WERI-Rb-1 (cell line): ENCODE data around the gene ABCC8.

ENCODE experiments used
- DNase-seq: peaks from one replicate; pipeline ENCODE4 v3.0.0-alpha.2; 2020
- H3K27ac ChIP-seq: fragments of 250-450 bp; sonication (Bioruptor Pico); 2 replicates; pipeline ENCODE4 v1.5.1; 2020; ENCODE audit warnings: mild to moderate bottlenecking, moderate library complexity
- H3K27me3 ChIP-seq: fragments of 250-450 bp; sonication (Bioruptor Pico); 2 replicates; pipeline ENCODE4 v1.5.1; 2021; ENCODE audit warnings: mild to moderate bottlenecking, low read depth, moderate library complexity; ENCODE audit not compliant: insufficient read depth, severe bottlenecking
- H3K36me3 ChIP-seq: fragments of 250-450 bp; sonication (Bioruptor Pico); 2 replicates; pipeline ENCODE4 v1.5.1; 2020; ENCODE audit warnings: mild to moderate bottlenecking, moderate library complexity
- H3K4me3 ChIP-seq: 2 replicates; pipeline ENCODE4 v1.5.1; 2011; ENCODE audit warnings: low read depth, mild to moderate bottlenecking, control low read depth, low read length
- H3K9me3 ChIP-seq: fragments of 250-450 bp; sonication (Bioruptor Pico); 2 replicates; pipeline ENCODE4 v1.5.1; 2021; ENCODE audit warnings: mild to moderate bottlenecking, moderate library complexity; ENCODE audit not compliant: severe bottlenecking
- CTCF ChIP-seq: IDR thresholded peaks from 2 replicates; pipeline ENCODE4 v1.5.1; 2011; ENCODE audit warnings: low read depth, mild to moderate bottlenecking, control low read depth, inconsistent platforms, low read length

ABCC8 gene

GRCh38 chr11:17496406-17496805 is 19.8 kb upstream of the ABCC8 start:
- TF ChIP-seq CTCF, result no peak

DNA sequence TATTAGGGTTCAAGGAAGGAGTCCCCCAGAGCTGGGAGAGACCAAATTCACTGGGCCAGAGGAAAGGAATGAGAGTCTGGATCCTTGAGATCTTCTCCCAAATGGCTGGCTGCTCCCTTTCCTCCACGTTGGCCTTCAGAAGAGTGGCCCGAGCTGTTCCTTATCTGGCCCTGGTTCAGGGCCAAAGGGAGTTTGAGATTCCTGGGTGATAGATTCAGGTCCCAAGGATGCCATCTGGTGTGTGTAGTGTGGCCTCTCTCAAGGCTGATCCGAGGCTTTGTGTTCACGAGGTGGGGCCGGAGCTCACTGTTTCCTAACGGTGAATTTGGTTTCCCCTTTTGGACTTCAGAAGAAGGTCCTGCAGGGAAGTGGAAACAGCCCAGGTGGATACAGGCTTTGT is 17.4 kb upstream of the ABCC8 start:
- TF ChIP-seq CTCF, result 0 out of 2 replicates have a peak, but pooled peaks have one; percentile 7
- Histone ChIP-seq H3K4me3 (no peak overlapping the region), H3K9me3 (no peaks in the 10 kb centered on the region), H3K27ac (no peak overlapping the region), H3K36me3 (no peaks in the 10 kb centered on the region), H3K27me3 (no peaks in the 10 kb centered on the region)
- DNase-seq, result no peak

More at GRCh38 chr11:17496406-17496805, 19.8 kb upstream of the ABCC8 start:
- H3K4me3 ChIP-seq, result no peak overlapping the region
- H3K36me3 ChIP-seq, result no peaks in the 10 kb centered on the region
- no peaks in the 10 kb centered on the region for H3K27me3 ChIP-seq
- H3K27ac ChIP-seq, result no peak overlapping the region
- H3K9me3 ChIP-seq, result no peaks in the 10 kb centered on the region
- no peak for DNase-seq

DNA sequence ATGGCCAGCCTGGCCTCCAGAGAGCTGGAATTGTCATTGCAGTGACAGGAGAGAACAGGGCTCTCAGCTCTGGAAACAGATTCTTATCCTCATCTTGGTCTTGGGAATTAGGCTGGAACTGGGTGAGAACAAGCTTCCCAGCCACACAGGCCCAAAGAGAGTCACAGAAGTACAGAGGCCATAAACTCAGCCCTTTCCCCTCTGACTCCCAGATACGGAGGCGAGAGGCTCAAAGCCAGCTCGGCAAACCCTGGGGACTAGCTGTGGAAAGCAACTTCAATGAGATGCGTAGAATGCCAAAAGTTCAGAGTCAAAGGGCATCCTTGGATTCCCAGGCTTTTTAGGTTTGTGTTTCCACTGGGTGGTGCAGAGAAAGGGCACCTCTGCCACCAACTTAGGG is 14.3 kb upstream of the ABCC8 start:
- Histone ChIP-seq H3K9me3 (no peaks in the 10 kb centered on the region), H3K27me3 (no peaks in the 10 kb centered on the region), H3K36me3 (no peaks in the 10 kb centered on the region), H3K4me3 (no peak overlapping the region), H3K27ac (no peak overlapping the region)
- no peak for TF ChIP-seq CTCF
- DNase-seq, result no peak

DNA sequence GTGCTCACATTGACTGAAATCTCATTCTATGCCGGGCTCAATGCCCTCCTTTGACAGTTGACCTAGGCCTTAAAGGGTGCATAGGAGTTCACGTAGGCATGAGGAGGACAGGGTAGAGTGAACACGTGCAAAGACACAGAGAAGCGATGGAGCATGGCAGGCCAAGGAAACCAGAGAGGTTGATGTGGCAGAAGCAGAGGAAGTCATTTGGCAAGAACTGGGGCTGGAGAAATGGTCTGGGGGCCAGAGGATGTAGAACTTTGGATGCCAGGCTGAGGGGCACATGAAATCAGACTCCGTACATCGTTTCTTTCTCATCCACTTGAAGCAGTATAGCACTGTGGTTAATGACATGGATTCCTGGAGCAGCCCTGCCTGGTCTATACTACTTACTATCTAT is 13.6 kb upstream of the ABCC8 start:
- Histone ChIP-seq H3K27me3 (no peaks in the 10 kb centered on the region), H3K9me3 (no peaks in the 10 kb centered on the region), H3K36me3 (no peaks in the 10 kb centered on the region), H3K27ac (no peak overlapping the region), H3K4me3 (no peak overlapping the region)
- no peak for DNase-seq
- no peak for TF ChIP-seq CTCF

DNA sequence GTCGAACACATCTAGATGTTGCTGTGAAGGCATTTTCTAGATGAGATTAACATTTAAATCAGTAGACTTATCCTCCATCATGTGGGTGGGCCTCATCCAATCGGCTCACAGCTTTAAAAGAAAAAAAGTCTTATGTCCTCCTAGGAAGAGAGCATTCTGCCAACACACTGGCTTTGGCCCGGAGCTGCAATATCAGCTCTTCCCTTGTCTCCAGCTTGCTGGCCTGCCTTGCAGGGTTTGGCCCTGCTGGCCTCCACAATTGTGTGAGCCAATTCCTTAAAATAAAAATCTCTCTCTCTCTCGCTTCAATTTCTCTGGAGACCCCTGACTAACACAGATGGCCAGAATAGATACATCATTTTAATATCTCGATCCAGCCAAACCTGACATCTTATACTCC is 13.1 kb upstream of the ABCC8 start:
- DNase-seq, result no peak
- Histone ChIP-seq H3K4me3 (no peak overlapping the region), H3K27me3 (no peaks in the 10 kb centered on the region), H3K9me3 (no peaks in the 10 kb centered on the region), H3K36me3 (no peaks in the 10 kb centered on the region), H3K27ac (no peak overlapping the region)
- no peak for TF ChIP-seq CTCF

DNA sequence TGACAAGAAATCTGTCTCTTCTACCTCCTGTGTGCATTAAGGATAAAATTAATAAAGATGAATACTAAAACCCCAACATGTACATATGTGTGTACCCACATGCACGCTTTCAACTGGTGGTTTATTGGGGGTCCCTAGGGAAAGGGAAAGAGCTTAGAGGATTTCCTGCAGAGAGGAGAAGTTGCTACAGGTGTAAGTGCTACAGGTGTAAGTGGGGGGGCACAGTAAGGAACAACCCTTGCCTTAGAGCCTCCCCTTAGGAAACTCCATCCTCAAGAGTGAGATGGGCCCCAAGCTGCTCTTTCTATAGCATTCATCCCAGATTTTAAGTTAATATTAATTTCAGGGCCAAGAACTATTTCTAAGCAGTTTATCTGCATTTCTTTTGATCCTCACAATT is 11.9 kb upstream of the ABCC8 start:
- Histone ChIP-seq H3K27ac (no peak overlapping the region), H3K4me3 (no peak overlapping the region), H3K27me3 (no peaks in the 10 kb centered on the region), H3K9me3 (peaks cover 3% of the 10 kb centered on the region), H3K36me3 (no peaks in the 10 kb centered on the region)
- DNase-seq, result no peak
- TF ChIP-seq CTCF, result no peak
